Mesenchymal stem cell (in vitro differentiated cells and primary cell): ENCODE measurements around the gene GAS6.

Experiments
- DNase-seq: peaks from one replicate; pipeline ENCODE4 v3.0.0-alpha.2; 2013
- H2AFZ ChIP-seq: one replicate; pipeline ENCODE4 v1.6.1; 2013; ENCODE audit warnings: low read depth, mild to moderate bottlenecking, control low read depth, inconsistent platforms, low read length, moderate library complexity
- H2AK5ac ChIP-seq: 2 replicates; pipeline ENCODE4 v1.6.1; 2013; ENCODE audit warnings: low read length, moderate library complexity, mild to moderate bottlenecking, inconsistent platforms; ENCODE audit not compliant: severe bottlenecking
- H2BK120ac ChIP-seq: one replicate; pipeline ENCODE4 v1.6.1; 2013; ENCODE audit warnings: low read depth, mild to moderate bottlenecking, inconsistent platforms, low read length, moderate library complexity
- H2BK12ac ChIP-seq, 2 experiments: one replicate each; pipeline ENCODE4 v1.6.1; 2013; ENCODE audit warnings: inconsistent platforms in 2 of 2, low read length in 2 of 2, mild to moderate bottlenecking in 2 of 2, moderate library complexity in 2 of 2, control low read depth in 1 of 2
- H2BK15ac ChIP-seq: one replicate; pipeline ENCODE4 v1.6.1; 2013; ENCODE audit warnings: mild to moderate bottlenecking, low read depth, inconsistent platforms; ENCODE audit not compliant: poor library complexity, severe bottlenecking
- H2BK5ac ChIP-seq: 2 replicates; pipeline ENCODE4 v1.6.1; 2013; ENCODE audit warnings: low read depth, mild to moderate bottlenecking, low read length, control low read depth, inconsistent platforms; ENCODE audit not compliant: poor library complexity, severe bottlenecking
- H3K14ac ChIP-seq, 2 experiments: one replicate each; pipeline ENCODE4 v1.6.1; 2013; ENCODE audit warnings: inconsistent platforms in 2 of 2, low read length in 2 of 2, control low read depth in 1 of 2, mild to moderate bottlenecking in 1 of 2, moderate library complexity in 1 of 2
- H3K18ac ChIP-seq, 2 experiments: one replicate each; pipeline ENCODE4 v1.6.1; 2013; ENCODE audit warnings: inconsistent platforms in 2 of 2, low read length in 2 of 2, control low read depth in 1 of 2, low read depth in 1 of 2, mild to moderate bottlenecking in 1 of 2
- H3K23ac ChIP-seq, 2 experiments: one replicate each; pipeline ENCODE4 v1.6.1; 2013; ENCODE audit warnings: inconsistent platforms in 2 of 2, low read length in 2 of 2, mild to moderate bottlenecking in 2 of 2, moderate library complexity in 2 of 2, control low read depth in 1 of 2
- H3K27ac ChIP-seq: 2 replicates; pipeline ENCODE4 v1.5.1; 2013; ENCODE audit warnings: mild to moderate bottlenecking, moderate library complexity, low read length, control low read depth, inconsistent platforms; ENCODE audit not compliant: poor library complexity, severe bottlenecking
- H3K27me3 ChIP-seq, 2 experiments: 2 replicates each; pipeline versions ENCODE4 v1.6.1 to v1.7.0; 2013; ENCODE audit warnings: low read length in 2 of 2, mild to moderate bottlenecking in 2 of 2, moderate library complexity in 2 of 2, control low read depth in 1 of 2, inconsistent platforms in 1 of 2; ENCODE audit not compliant: control insufficient read depth in 1 of 2, insufficient read depth in 1 of 2
- H3K36me3 ChIP-seq, 2 experiments: 2 replicates each; pipeline versions ENCODE4 v1.6.1 to v1.7.0; 2013; ENCODE audit warnings: low read length in 2 of 2, control low read depth in 1 of 2, inconsistent platforms in 1 of 2, low read depth in 1 of 2, mild to moderate bottlenecking in 1 of 2; ENCODE audit not compliant: insufficient read depth in 2 of 2, control insufficient read depth in 1 of 2
- H3K4ac ChIP-seq, 2 experiments: one replicate each; pipeline ENCODE4 v1.6.1; 2013; ENCODE audit warnings: inconsistent platforms in 2 of 2, low read length in 2 of 2, mild to moderate bottlenecking in 2 of 2, moderate library complexity in 2 of 2, control low read depth in 1 of 2, low read depth in 1 of 2
- H3K4me1 ChIP-seq: 2 replicates; pipeline ENCODE4 v1.6.1; 2013; ENCODE audit warnings: low read depth, low read length, control low read depth; ENCODE audit not compliant: control insufficient read depth, insufficient read depth
- H3K4me2 ChIP-seq: 2 replicates; pipeline ENCODE4 v1.6.1; 2013; ENCODE audit warnings: low read length, mild to moderate bottlenecking, inconsistent platforms; ENCODE audit not compliant: poor library complexity, severe bottlenecking
- H3K4me3 ChIP-seq, 2 experiments: 2 replicates each; pipeline versions ENCODE4 v1.5.1 to v1.7.0; 2013; ENCODE audit warnings: low read length in 2 of 2, mild to moderate bottlenecking in 2 of 2, control low read depth in 1 of 2, low read depth in 1 of 2; ENCODE audit not compliant: insufficient read depth in 1 of 2
- H3K79me1 ChIP-seq: replicated peaks from 2 replicates; pipeline ENCODE4 v1.6.1; 2013; ENCODE audit warnings: mild to moderate bottlenecking, control low read depth, low read length, inconsistent platforms; ENCODE audit not compliant: poor library complexity, severe bottlenecking
- H3K9ac ChIP-seq: 2 replicates; pipeline ENCODE4 v1.7.0; 2013; ENCODE audit warnings: mild to moderate bottlenecking, low read length, moderate library complexity
- H3K9me3 ChIP-seq: 2 replicates; pipeline ENCODE4 v1.7.0; 2013; ENCODE audit warnings: mild to moderate bottlenecking, low read length; ENCODE audit not compliant: control insufficient read depth
- H4K8ac ChIP-seq: one replicate; pipeline ENCODE4 v1.6.1; 2013; ENCODE audit warnings: inconsistent platforms, mild to moderate bottlenecking, low read length, moderate library complexity
- H4K91ac ChIP-seq: one replicate; pipeline ENCODE4 v1.6.1; 2013; ENCODE audit warnings: mild to moderate bottlenecking, low read length, inconsistent platforms
- WGBS: methylation state at CpG from one replicate; pipeline ENCODE4 v1.1.7; 2013; ENCODE audit warnings: mixed read lengths; 5-methylcytosine and 5-hydroxymethylcytosine counted together

The GAS6 gene

GRCh38 chr13:113904411-113904810 lies 40.5 kb upstream of the GAS6 start:
- no peaks in the 10 kb centered on the region for H3K79me1 ChIP-seq
- H3K36me3 ChIP-seq: no peaks in the 10 kb centered on the region
- no peak overlapping the region for H3K18ac ChIP-seq
- H2BK120ac ChIP-seq: no peak overlapping the region
- H3K4me3 ChIP-seq: no peak overlapping the region
- 64% methylated on average over 8 of the region's 8 CpGs for WGBS
- H3K27ac ChIP-seq: no peak overlapping the region
- no peak overlapping the region for H3K14ac ChIP-seq
- H2BK5ac ChIP-seq: no peak overlapping the region
- H2AK5ac ChIP-seq: peak overlapping the region; percentile 95
- H2AFZ ChIP-seq: no peak overlapping the region
- no peak overlapping the region for H3K4me2 ChIP-seq
- no peak overlapping the region for H3K9ac ChIP-seq
- DNase-seq: peak; percentile 41
- no peaks in the 10 kb centered on the region for H3K27me3 ChIP-seq
- H4K8ac ChIP-seq: no peak overlapping the region
- no peak overlapping the region for H3K23ac ChIP-seq
- H3K9me3 ChIP-seq: no peaks in the 10 kb centered on the region
- no peak overlapping the region for H3K4ac ChIP-seq
- no peak overlapping the region for H4K91ac ChIP-seq
- H2BK15ac ChIP-seq: no peak overlapping the region
- H2BK12ac ChIP-seq: peak overlapping the region in 1 of 2 experiments; percentile 64
- H3K4me1 ChIP-seq: peaks cover 18% of the 10 kb centered on the region

GRCh38 chr13:113903912-113904311 lies 40.0 kb upstream of the GAS6 start:
- Histone ChIP-seq H4K91ac (no peak overlapping the region), H2BK5ac (no peak overlapping the region), H2AK5ac (no peak overlapping the region), H3K9ac (no peak overlapping the region), H3K4me3 (no peak overlapping the region), H2BK15ac (no peak overlapping the region), H4K8ac (peak overlapping the region; percentile 47), H3K9me3 (no peaks in the 10 kb centered on the region), H3K27me3 (no peaks in the 10 kb centered on the region), H2BK120ac (peak overlapping the region; percentile 11), H3K4ac (no peak overlapping the region), H3K18ac (no peak overlapping the region), H3K79me1 (no peaks in the 10 kb centered on the region), H3K4me2 (no peak overlapping the region), H2AFZ (no peak overlapping the region), H2BK12ac (no peak overlapping the region), H3K36me3 (no peaks in the 10 kb centered on the region), H3K23ac (no peak overlapping the region), H3K4me1 (peaks cover 18% of the 10 kb centered on the region), H3K14ac (no peak overlapping the region), H3K27ac (no peak overlapping the region)
- WGBS: 83% methylated on average over 9 of the region's 9 CpGs
- no peak for DNase-seq

GRCh38 chr13:113902986-113903775 lies 39.3 kb upstream of the GAS6 start:
- H2AK5ac ChIP-seq: peak overlapping the region; percentile 88

GRCh38 chr13:113902481-113902880 lies 38.6 kb upstream of the GAS6 start:
- H3K4ac ChIP-seq: no peak overlapping the region
- H2BK15ac ChIP-seq: no peak overlapping the region
- H3K18ac ChIP-seq: no peak overlapping the region
- no peak overlapping the region for H3K23ac ChIP-seq
- WGBS: no CpG with 5 or more reads among the region's 2 CpGs
- H4K8ac ChIP-seq: no peak overlapping the region
- H2BK5ac ChIP-seq: no peak overlapping the region
- no peak overlapping the region for H2AFZ ChIP-seq
- peaks cover 4% of the 10 kb centered on the region for H3K9me3 ChIP-seq
- no peak overlapping the region for H3K27ac ChIP-seq
- H2BK12ac ChIP-seq: no peak overlapping the region
- no peak overlapping the region for H2BK120ac ChIP-seq
- H3K36me3 ChIP-seq: no peaks in the 10 kb centered on the region
- H2AK5ac ChIP-seq: no peak overlapping the region
- H3K4me2 ChIP-seq: no peak overlapping the region
- no peak for DNase-seq
- H3K27me3 ChIP-seq: no peaks in the 10 kb centered on the region
- H3K4me3 ChIP-seq: no peak overlapping the region
- H4K91ac ChIP-seq: no peak overlapping the region
- H3K79me1 ChIP-seq: no peaks in the 10 kb centered on the region
- H3K14ac ChIP-seq: no peak overlapping the region
- peaks cover 18% of the 10 kb centered on the region for H3K4me1 ChIP-seq
- H3K9ac ChIP-seq: no peak overlapping the region

More at GRCh38 chr13:113902986-113903775, 39.3 kb upstream of the GAS6 start:
- Histone ChIP-seq H3K79me1 (no peaks in the 10 kb centered on the region), H3K9me3 (no peaks in the 10 kb centered on the region), H4K91ac (peak overlapping the region; percentile 71), H2BK5ac (peak overlapping the region; percentile 61), H3K27me3 (no peaks in the 10 kb centered on the region), H3K27ac (peak overlapping the region; percentile 15), H2AFZ (no peak overlapping the region), H2BK12ac (peak overlapping the region in 1 of 2 experiments; percentile 29), H3K9ac (no peak overlapping the region), H3K18ac (peak overlapping the region in 1 of 2 experiments; percentile 37), H3K14ac (no peak overlapping the region), H2BK15ac (no peak overlapping the region), H2BK120ac (peak overlapping the region; percentile 11), H3K4me2 (no peak overlapping the region), H3K4me3 (no peak overlapping the region), H4K8ac (peak overlapping the region; percentile 49), H3K23ac (no peak overlapping the region), H3K36me3 (no peaks in the 10 kb centered on the region), H3K4ac (no peak overlapping the region), H3K4me1 (peaks cover 18% of the 10 kb centered on the region)
- 94% methylated on average over 20 of the region's 20 CpGs for WGBS
- DNase-seq: no peak
